HPDE6-E6E7 (cell line): ENCODE results near the gene GGA3.
"Not testable (repeated sequence)": the region's sequence is repeated elsewhere in the genome, so short reads cannot be mapped to it uniquely, and the experiment has no call there.

Source experiments
- DNase-seq: peaks from one replicate; pipeline ENCODE4 v3.0.0; 2011; ENCODE audit warnings: missing footprints; ENCODE audit errors: extremely low spot score

GGA3 gene

GRCh38 chr17:75227729-75228128 is 33.7 kb downstream of the GGA3 start:
- no peak for DNase-seq

GRCh38 chr17:75225016-75225415 is 36.4 kb downstream of the GGA3 start:
- no peak for DNase-seq

- DNase-seq: no peak
Measured at GRCh38 chr17:75219815-75220214, 41.6 kb downstream of the GGA3 start.

GRCh38 chr17:75218131-75218530 is 43.3 kb downstream of the GGA3 start:
- DNase-seq: no peak

GRCh38 chr17:75209061-75209460 is 52.3 kb downstream of the GGA3 start:
- DNase-seq: no peak

- no peak for DNase-seq
Measured at GRCh38 chr17:75208161-75208560, 53.2 kb downstream of the GGA3 start.

GRCh38 chr17:75207760-75208159 is 53.6 kb downstream of the GGA3 start:
- DNase-seq: no peak

GRCh38 chr17:75207050-75207407 is 54.4 kb downstream of the GGA3 start:
- not testable (repeated sequence) for DNase-seq

GRCh38 chr17:75205793-75206163 is 55.6 kb downstream of the GGA3 start:
- DNase-seq: no peak

- DNase-seq: peak; percentile 100
Measured at GRCh38 chr17:75205037-75205792, 56.2 kb downstream of the GGA3 start, which contains the start of gene NUP85. Gene NUP85 (plus strand): TSS chr17:75205679. CDS start chr17:75205762, 83 bp downstream.

- no peak for DNase-seq
Measured at GRCh38 chr17:75199886-75200618, 61.4 kb downstream of the GGA3 start.

- no peak for DNase-seq
Measured at GRCh38 chr17:75194879-75195278, 66.5 kb downstream of the GGA3 start.

GRCh38 chr17:75191584-75191983 is 69.8 kb downstream of the GGA3 start:
- no peak for DNase-seq

- no peak for DNase-seq
Measured at GRCh38 chr17:75188614-75189013, 72.8 kb downstream of the GGA3 start.
